GM19238 (cell line): ENCODE measurements around the gene MAD1L1.
"Not testable (repeated sequence)": the region's sequence is repeated elsewhere in the genome, so short reads cannot be mapped to it uniquely, and the experiment has no call there.

Source experiments
- DNase-seq: peaks from one replicate; pipeline ENCODE4 v3.0.0; 2011; ENCODE audit warnings: low spot score; ENCODE audit not compliant: insufficient read length

Gene MAD1L1

GRCh38 chr7:2180081-2180480 lies 52.7 kb downstream of the MAD1L1 start:
- DNase-seq: no peak

GRCh38 chr7:2175514-2175913 lies 57.2 kb downstream of the MAD1L1 start:
- no peak for DNase-seq

GRCh38 chr7:2175091-2175490 lies 57.7 kb downstream of the MAD1L1 start:
- DNase-seq: no peak

GRCh38 chr7:2173189-2173827 lies 59.4 kb downstream of the MAD1L1 start:
- no peak for DNase-seq

- no peak for DNase-seq
Measured at GRCh38 chr7:2172311-2173188, 60.2 kb downstream of the MAD1L1 start.

GRCh38 chr7:2171855-2172254 lies 60.9 kb downstream of the MAD1L1 start:
- DNase-seq: no peak

- no peak for DNase-seq
Measured at GRCh38 chr7:2170576-2171521, 61.9 kb downstream of the MAD1L1 start.

GRCh38 chr7:2169923-2170575 lies 62.7 kb downstream of the MAD1L1 start:
- no peak for DNase-seq

- DNase-seq: no peak
Measured at GRCh38 chr7:2168615-2169311, 64.0 kb downstream of the MAD1L1 start.

GRCh38 chr7:2166625-2167280 lies 66.0 kb downstream of the MAD1L1 start:
- no peak for DNase-seq

- peak; percentile 76 for DNase-seq
Measured at GRCh38 chr7:2165610-2166594, 66.8 kb downstream of the MAD1L1 start.

GRCh38 chr7:2165239-2165609 lies 67.5 kb downstream of the MAD1L1 start:
- DNase-seq: no peak

- DNase-seq: no peak
Measured at GRCh38 chr7:2164646-2165045, 68.1 kb downstream of the MAD1L1 start.

GRCh38 chr7:2163600-2164555 lies 68.9 kb downstream of the MAD1L1 start:
- no peak for DNase-seq

- no peak for DNase-seq
Measured at GRCh38 chr7:2162959-2163358, 69.8 kb downstream of the MAD1L1 start.

- not testable (repeated sequence) for DNase-seq
Measured at GRCh38 chr7:2162004-2162902, 70.5 kb downstream of the MAD1L1 start.

- DNase-seq: no peak
Measured at GRCh38 chr7:2159176-2159520, 73.6 kb downstream of the MAD1L1 start.
